ENCODE data around the gene NRDC.

Gene NRDC

GRCh38 chr1:51863384-51863783 lies 15.1 kb downstream of the NRDC start:
- peaks cover 55% of the 10 kb centered on the region for H3K79me2 ChIP-seq (ENCODE audit: insufficient read depth, low read length)
- no peak overlapping the region for H3K4me2 ChIP-seq (ENCODE audit: low read depth, low read length, poor library complexity, severe bottlenecking)
- H3K27me3 ChIP-seq (ENCODE audit: insufficient read depth, low read length, poor library complexity, severe bottlenecking), result no peaks in the 10 kb centered on the region
- H3K9me2 ChIP-seq (replicated peaks; ENCODE audit: low read depth, low read length), result no peaks in the 10 kb centered on the region
- H3K9ac ChIP-seq (ENCODE audit: low read depth, low read length, poor library complexity, severe bottlenecking), result no peak overlapping the region
- H3K4me1 ChIP-seq (ENCODE audit: insufficient read depth, low read length, poor library complexity, severe bottlenecking), result peaks cover 30% of the 10 kb centered on the region
- H3K4me3 ChIP-seq (ENCODE audit: low read length, poor library complexity, severe bottlenecking), result no peak overlapping the region
- TF ChIP-seq EZH2phosphoT487 (IDR thresholded peaks at IDR 0.05; ENCODE audit: borderline replicate concordance) (no peak), CTCF (conservative IDR thresholded peaks at IDR 0.05; ENCODE audit: low read length) (no peak)
- peaks cover 7% of the 10 kb centered on the region for H4K20me1 ChIP-seq (ENCODE audit: insufficient read depth, low read length, poor library complexity, severe bottlenecking)
- no peak overlapping the region for H2AFZ ChIP-seq (ENCODE audit: low read length)
- no peaks in the 10 kb centered on the region for H3F3A ChIP-seq (ENCODE audit: low read depth)
- no peaks in the 10 kb centered on the region for H3K9me3 ChIP-seq (ENCODE audit: insufficient read depth, low read depth, low read length)
- no peaks in the 10 kb centered on the region for H3K36me3 ChIP-seq (ENCODE audit: insufficient read depth, low read length)

- peaks cover 2% of the 10 kb centered on the region for H4K20me1 ChIP-seq (ENCODE audit: insufficient read depth, low read length, poor library complexity, severe bottlenecking)
- H3K27me3 ChIP-seq (ENCODE audit: insufficient read depth, low read length, poor library complexity, severe bottlenecking), result no peaks in the 10 kb centered on the region
- H3K79me2 ChIP-seq (ENCODE audit: insufficient read depth, low read length), result peaks cover 39% of the 10 kb centered on the region
- H3F3A ChIP-seq (ENCODE audit: low read depth), result no peaks in the 10 kb centered on the region
- TF ChIP-seq EZH2phosphoT487 (IDR thresholded peaks at IDR 0.05; ENCODE audit: borderline replicate concordance) (no peak), CTCF (conservative IDR thresholded peaks at IDR 0.05; ENCODE audit: low read length) (no peak)
- peaks cover 15% of the 10 kb centered on the region for H3K4me1 ChIP-seq (ENCODE audit: insufficient read depth, low read length, poor library complexity, severe bottlenecking)
- no peak overlapping the region for H3K4me3 ChIP-seq (ENCODE audit: low read length, poor library complexity, severe bottlenecking)
- no peaks in the 10 kb centered on the region for H3K9me2 ChIP-seq (replicated peaks; ENCODE audit: low read depth, low read length)
- H3K9ac ChIP-seq (ENCODE audit: low read depth, low read length, poor library complexity, severe bottlenecking), result no peak overlapping the region
- H2AFZ ChIP-seq (ENCODE audit: low read length), result no peak overlapping the region
- H3K9me3 ChIP-seq (ENCODE audit: insufficient read depth, low read depth, low read length), result no peaks in the 10 kb centered on the region
- no peak overlapping the region for H3K4me2 ChIP-seq (ENCODE audit: low read depth, low read length, poor library complexity, severe bottlenecking)
- no peaks in the 10 kb centered on the region for H3K36me3 ChIP-seq (ENCODE audit: insufficient read depth, low read length)
Observed at GRCh38 chr1:51861669-51862068, 16.9 kb downstream of the NRDC start.

GRCh38 chr1:51859735-51860134 lies 18.8 kb downstream of the NRDC start:
- Histone ChIP-seq H3K4me2 (ENCODE audit: low read depth, low read length, poor library complexity, severe bottlenecking) (no peak overlapping the region), H3K4me3 (ENCODE audit: low read length, poor library complexity, severe bottlenecking) (no peak overlapping the region), H2AFZ (ENCODE audit: low read length) (no peak overlapping the region), H3K4me1 (ENCODE audit: insufficient read depth, low read length, poor library complexity, severe bottlenecking) (peaks cover 9% of the 10 kb centered on the region), H3K9ac (ENCODE audit: low read depth, low read length, poor library complexity, severe bottlenecking) (no peak overlapping the region), H4K20me1 (ENCODE audit: insufficient read depth, low read length, poor library complexity, severe bottlenecking) (no peaks in the 10 kb centered on the region), H3F3A (ENCODE audit: low read depth) (no peaks in the 10 kb centered on the region), H3K79me2 (ENCODE audit: insufficient read depth, low read length) (peaks cover 25% of the 10 kb centered on the region), H3K9me2 (replicated peaks; ENCODE audit: low read depth, low read length) (no peaks in the 10 kb centered on the region), H3K9me3 (ENCODE audit: insufficient read depth, low read depth, low read length) (no peaks in the 10 kb centered on the region), H3K36me3 (ENCODE audit: insufficient read depth, low read length) (no peaks in the 10 kb centered on the region), H3K27me3 (ENCODE audit: insufficient read depth, low read length, poor library complexity, severe bottlenecking) (no peaks in the 10 kb centered on the region)
- TF ChIP-seq CTCF (conservative IDR thresholded peaks at IDR 0.05; ENCODE audit: low read length) (no peak), EZH2phosphoT487 (IDR thresholded peaks at IDR 0.05; ENCODE audit: borderline replicate concordance) (no peak)
